GM15510 (cell line): ENCODE results near the gene PRR33.

ENCODE experiments used
- POLR2A ChIP-seq: IDR thresholded peaks from 3 replicates; pipeline ENCODE4 v1.6.1; 2011; ENCODE audit warnings: borderline replicate concordance; ENCODE audit not compliant: insufficient read length; ENCODE audit errors: extremely low read depth

Gene PRR33

GRCh38 chr11:1913271-1914060 is 21.8 kb upstream of the PRR33 start:
- TF ChIP-seq POLR2A, result no peak

- TF ChIP-seq POLR2A, result no peak
Observed at GRCh38 chr11:1912289-1912878, 20.7 kb upstream of the PRR33 start.

- no peak for TF ChIP-seq POLR2A
Observed at GRCh38 chr11:1909524-1909923, 17.8 kb upstream of the PRR33 start.

- no peak for TF ChIP-seq POLR2A
Observed at GRCh38 chr11:1908618-1909017, 16.9 kb upstream of the PRR33 start.

GRCh38 chr11:1906611-1907423 is 15.1 kb upstream of the PRR33 start:
- no peak for TF ChIP-seq POLR2A

GRCh38 chr11:1906181-1906580 is 14.5 kb upstream of the PRR33 start:
- TF ChIP-seq POLR2A, result no peak

GRCh38 chr11:1899686-1900085 is 8.0 kb upstream of the PRR33 start:
- TF ChIP-seq POLR2A, result no peak

GRCh38 chr11:1899090-1899489 is 7.4 kb upstream of the PRR33 start:
- TF ChIP-seq POLR2A, result no peak

GRCh38 chr11:1896923-1897322 is 5.2 kb upstream of the PRR33 start:
- TF ChIP-seq POLR2A, result no peak

- no peak for TF ChIP-seq POLR2A
Observed at GRCh38 chr11:1896468-1896867, 4.8 kb upstream of the PRR33 start.

- TF ChIP-seq POLR2A, result no peak
Observed at GRCh38 chr11:1894759-1895158, 3.1 kb upstream of the PRR33 start.

GRCh38 chr11:1893581-1894359 is 2.1 kb upstream of the PRR33 start:
- no peak for TF ChIP-seq POLR2A

GRCh38 chr11:1892558-1892957 is 863 bp upstream of the PRR33 start:
- no peak for TF ChIP-seq POLR2A

GRCh38 chr11:1892116-1892515 is 421 bp upstream of the PRR33 start:
- TF ChIP-seq POLR2A, result no peak
